ENCODE results near the gene C2orf81.

Gene C2orf81

GRCh38 chr2:74436848-74437695 lies 15.7 kb upstream of the C2orf81 start:
- DNase-seq (ENCODE audit: insufficient read length, low spot score), result peak; percentile 49
- no peak for TF ChIP-seq POLR2A (IDR thresholded peaks at IDR 0.05; ENCODE audit: low read depth, low read length)
- no peak for TF ChIP-seq TAF1 (IDR thresholded peaks at IDR 0.05; ENCODE audit: low read depth, low read length)
- peak; percentile 54 for TF ChIP-seq SPI1 (IDR thresholded peaks at IDR 0.05; ENCODE audit: low read depth, low read length)
- no peak for TF ChIP-seq POU2F2 (IDR thresholded peaks at IDR 0.05; ENCODE audit: low read depth, low read length)
- no peak for TF ChIP-seq POLR2AphosphoS5 (IDR thresholded peaks at IDR 0.05; ENCODE audit: low read depth, low read length)
- FAIRE-seq, result no peak

GRCh38 chr2:74436111-74436805 lies 14.8 kb upstream of the C2orf81 start:
- DNase-seq (ENCODE audit: insufficient read length, low spot score), result no peak
- no peak for TF ChIP-seq TAF1 (IDR thresholded peaks at IDR 0.05; ENCODE audit: low read depth, low read length)
- no peak for TF ChIP-seq POU2F2 (IDR thresholded peaks at IDR 0.05; ENCODE audit: low read depth, low read length)
- no peak for TF ChIP-seq SPI1 (IDR thresholded peaks at IDR 0.05; ENCODE audit: low read depth, low read length)
- no peak for TF ChIP-seq PAX5 (IDR thresholded peaks at IDR 0.05; ENCODE audit: insufficient read depth, low read length, severe bottlenecking)
- TF ChIP-seq POLR2AphosphoS5 (IDR thresholded peaks at IDR 0.05; ENCODE audit: low read depth, low read length), result no peak
- no peak for FAIRE-seq

DNA sequence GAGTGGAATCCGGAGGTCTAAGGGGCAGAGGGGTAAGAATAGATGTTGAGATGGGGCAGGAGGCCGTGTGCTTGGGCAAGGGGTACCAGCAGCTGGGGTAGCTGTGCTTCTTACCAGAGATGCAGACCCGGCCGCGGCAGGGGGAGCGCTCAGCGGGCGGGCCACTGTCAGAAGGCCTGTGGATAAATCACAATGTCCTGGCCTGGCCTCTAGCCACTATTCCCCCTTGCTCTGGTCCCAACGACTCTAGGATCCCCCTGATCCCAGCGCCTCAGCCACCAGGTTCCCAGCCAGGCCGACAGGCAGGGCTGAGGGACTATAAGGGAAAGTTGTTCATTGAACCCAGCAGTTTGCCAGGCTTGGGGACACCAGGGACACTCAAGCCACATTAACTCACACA lies 9.1 kb upstream of the C2orf81 start:
- DNase-seq (ENCODE audit: insufficient read length, low spot score) (no peak), FAIRE-seq (no peak)
- TF ChIP-seq TAF1 (IDR thresholded peaks at IDR 0.05; ENCODE audit: low read depth, low read length) (no peak), POLR2A (IDR thresholded peaks at IDR 0.05; ENCODE audit: low read depth, low read length) (no peak), PAX5 (IDR thresholded peaks at IDR 0.05; ENCODE audit: insufficient read depth, low read length, severe bottlenecking) (no peak), SPI1 (IDR thresholded peaks at IDR 0.05; ENCODE audit: low read depth, low read length) (no peak), POLR2AphosphoS5 (IDR thresholded peaks at IDR 0.05; ENCODE audit: low read depth, low read length) (no peak), POU2F2 (IDR thresholded peaks at IDR 0.05; ENCODE audit: low read depth, low read length) (no peak)

DNA sequence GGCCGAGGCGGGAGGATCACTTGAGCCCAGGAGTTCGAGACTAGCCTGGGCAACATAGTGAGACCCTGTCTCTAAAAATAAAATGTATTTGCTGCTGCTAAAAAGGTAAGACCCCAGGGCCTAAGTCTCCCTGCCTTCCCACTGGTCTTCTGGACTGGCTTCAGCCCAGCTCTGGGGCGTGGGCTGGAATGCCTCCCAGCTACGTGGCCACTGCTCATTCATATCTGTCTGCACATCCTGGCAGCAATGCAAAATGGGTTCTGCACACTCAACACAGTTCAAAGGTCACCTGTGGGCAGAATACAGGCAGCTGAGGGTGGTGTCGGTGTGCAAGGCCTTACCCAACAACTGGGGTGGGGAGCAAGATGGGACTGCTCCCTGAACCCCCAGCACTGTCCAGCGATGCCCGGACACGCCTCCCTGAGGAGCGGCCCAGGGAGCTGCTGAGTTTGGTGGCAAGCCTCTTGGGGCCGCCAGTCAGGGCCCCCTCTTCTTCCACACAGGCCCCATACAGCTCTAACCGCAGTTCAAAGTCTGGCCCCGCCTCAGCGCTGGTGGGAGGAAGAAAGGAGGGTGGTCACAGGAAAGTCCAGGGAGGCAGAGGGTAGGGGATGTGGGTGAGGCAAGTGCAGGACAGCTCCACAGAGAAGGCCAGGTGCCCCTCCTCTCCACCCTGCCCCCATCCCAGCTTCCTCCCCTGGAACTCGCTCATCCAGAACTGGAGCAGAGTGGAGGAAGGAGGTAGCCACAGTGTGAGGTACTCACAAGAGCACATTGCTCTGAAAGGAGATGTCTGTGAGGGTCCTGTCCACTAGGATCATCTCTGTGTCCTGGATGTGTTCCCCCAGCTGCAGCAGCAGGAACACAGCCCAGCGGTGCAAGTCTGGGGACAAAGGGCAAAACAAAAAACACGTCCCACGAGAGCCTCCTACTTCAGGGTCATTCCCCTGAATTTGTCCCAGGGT lies 8.3 kb upstream of the C2orf81 start:
- no peak for FAIRE-seq
- no peak for TF ChIP-seq TAF1 (IDR thresholded peaks at IDR 0.05; ENCODE audit: low read depth, low read length)
- no peak for TF ChIP-seq SPI1 (IDR thresholded peaks at IDR 0.05; ENCODE audit: low read depth, low read length)
- no peak for TF ChIP-seq POU2F2 (IDR thresholded peaks at IDR 0.05; ENCODE audit: low read depth, low read length)
- no peak for TF ChIP-seq POLR2AphosphoS5 (IDR thresholded peaks at IDR 0.05; ENCODE audit: low read depth, low read length)
- no peak for TF ChIP-seq PAX5 (IDR thresholded peaks at IDR 0.05; ENCODE audit: insufficient read depth, low read length, severe bottlenecking)
- TF ChIP-seq POLR2A (IDR thresholded peaks at IDR 0.05; ENCODE audit: low read depth, low read length), result no peak
- no peak for DNase-seq (ENCODE audit: insufficient read length, low spot score)

GRCh38 chr2:74428675-74429074 lies 7.3 kb upstream of the C2orf81 start:
- DNase-seq (ENCODE audit: insufficient read length, low spot score) (no peak), FAIRE-seq (no peak)
- TF ChIP-seq POLR2AphosphoS5 (IDR thresholded peaks at IDR 0.05; ENCODE audit: low read depth, low read length) (no peak), SPI1 (IDR thresholded peaks at IDR 0.05; ENCODE audit: low read depth, low read length) (no peak), TAF1 (IDR thresholded peaks at IDR 0.05; ENCODE audit: low read depth, low read length) (no peak), POU2F2 (IDR thresholded peaks at IDR 0.05; ENCODE audit: low read depth, low read length) (no peak), POLR2A (IDR thresholded peaks at IDR 0.05; ENCODE audit: low read depth, low read length) (no peak), PAX5 (IDR thresholded peaks at IDR 0.05; ENCODE audit: insufficient read depth, low read length, severe bottlenecking) (no peak)

GRCh38 chr2:74427551-74427950 lies 6.1 kb upstream of the C2orf81 start:
- FAIRE-seq (no peak), DNase-seq (ENCODE audit: insufficient read length, low spot score) (no peak)
- no peak for TF ChIP-seq POU2F2 (IDR thresholded peaks at IDR 0.05; ENCODE audit: low read depth, low read length)
- TF ChIP-seq TAF1 (IDR thresholded peaks at IDR 0.05; ENCODE audit: low read depth, low read length), result no peak
- TF ChIP-seq SPI1 (IDR thresholded peaks at IDR 0.05; ENCODE audit: low read depth, low read length), result no peak

GRCh38 chr2:74426181-74426758 lies 4.9 kb upstream of the C2orf81 start:
- TF ChIP-seq POLR2AphosphoS5 (IDR thresholded peaks at IDR 0.05; ENCODE audit: low read depth, low read length) (no peak), SPI1 (IDR thresholded peaks at IDR 0.05; ENCODE audit: low read depth, low read length) (no peak), PAX5 (IDR thresholded peaks at IDR 0.05; ENCODE audit: insufficient read depth, low read length, severe bottlenecking) (no peak), POLR2A (IDR thresholded peaks at IDR 0.05; ENCODE audit: low read depth, low read length) (no peak), POU2F2 (IDR thresholded peaks at IDR 0.05; ENCODE audit: low read depth, low read length) (no peak), TAF1 (IDR thresholded peaks at IDR 0.05; ENCODE audit: low read depth, low read length) (no peak)
- no peak for FAIRE-seq
- no peak for DNase-seq (ENCODE audit: insufficient read length, low spot score)

- DNase-seq (ENCODE audit: insufficient read length, low spot score) (no peak), FAIRE-seq (no peak)
- TF ChIP-seq TAF1 (IDR thresholded peaks at IDR 0.05; ENCODE audit: low read depth, low read length), result no peak
Observed at GRCh38 chr2:74425523-74425922, 4.1 kb upstream of the C2orf81 start.

- no peak for DNase-seq (ENCODE audit: insufficient read length, low spot score)
- no peak for FAIRE-seq
- TF ChIP-seq TAF1 (IDR thresholded peaks at IDR 0.05; ENCODE audit: low read depth, low read length) (no peak), POLR2AphosphoS5 (IDR thresholded peaks at IDR 0.05; ENCODE audit: low read depth, low read length) (no peak), POU2F2 (IDR thresholded peaks at IDR 0.05; ENCODE audit: low read depth, low read length) (no peak), PAX5 (IDR thresholded peaks at IDR 0.05; ENCODE audit: insufficient read depth, low read length, severe bottlenecking) (no peak), SPI1 (IDR thresholded peaks at IDR 0.05; ENCODE audit: low read depth, low read length) (no peak), POLR2A (IDR thresholded peaks at IDR 0.05; ENCODE audit: low read depth, low read length) (no peak)
Observed at GRCh38 chr2:74424995-74425406, 3.6 kb upstream of the C2orf81 start.

Measured in GM12891 (cell line).